CD14-positive monocyte (primary cell): ENCODE measurements around the gene LDLRAD4. TPM values are rescaled to one million over a fixed set of nuclear protein-coding genes. Genes with fewer than 3 reads are reported as not detected.

Experiments
- DNase-seq, 3 donors: peaks; one replicate each; pipeline ENCODE4 v3.0.0-alpha.2; 2011 to 2022
- H2AFZ ChIP-seq: 2 replicates; pipeline ENCODE4 v1.6.0; 2012; ENCODE audit warnings: mild to moderate bottlenecking, low read depth, low read length, inconsistent platforms; ENCODE audit not compliant: insufficient read depth, poor library complexity, severe bottlenecking
- H3K27ac ChIP-seq, 2 donors: 1 replicate in 1 of 2; 2 replicates in 1 of 2; pipeline ENCODE4 v1.5.1; 2012 to 2013; ENCODE audit warnings: low read length in 2 of 2, control low read depth in 1 of 2, inconsistent platforms in 1 of 2, low read depth in 1 of 2, mild to moderate bottlenecking in 1 of 2
- H3K27me3 ChIP-seq, 2 donors: one replicate each; pipeline versions ENCODE4 v1.6.0 to v1.6.1; 2011 to 2013; ENCODE audit warnings: low read length in 2 of 2; ENCODE audit not compliant: control insufficient read depth in 2 of 2, insufficient read depth in 2 of 2
- H3K36me3 ChIP-seq, 2 donors: replicated peaks in 1 of 2; 1 replicate in 1 of 2; 2 replicates in 1 of 2; pipeline versions ENCODE4 v1.5.1 to v1.6.1; 2012 to 2013; ENCODE audit warnings: low read length in 2 of 2, control low read depth in 1 of 2, inconsistent platforms in 1 of 2, mild to moderate bottlenecking in 1 of 2; ENCODE audit not compliant: insufficient read depth in 2 of 2, control insufficient read depth in 1 of 2
- H3K4me1 ChIP-seq, 2 donors: 1 replicate in 1 of 2; 2 replicates in 1 of 2; pipeline versions ENCODE4 v1.5.1 to v1.6.1; 2012 to 2013; ENCODE audit warnings: low read length in 2 of 2, control low read depth in 1 of 2, inconsistent platforms in 1 of 2, mild to moderate bottlenecking in 1 of 2, moderate library complexity in 1 of 2; ENCODE audit not compliant: insufficient read depth in 2 of 2, control insufficient read depth in 1 of 2
- H3K4me2 ChIP-seq: replicated peaks from 2 replicates; pipeline ENCODE3; 2012; ENCODE audit warnings: low read length, moderate library complexity, mild to moderate bottlenecking; ENCODE audit not compliant: poor library complexity, severe bottlenecking; ENCODE audit errors: extremely low read depth
- H3K4me3 ChIP-seq, 3 experiments: fragments of 200-600 bp in 1 of 3; sonication (generic) in 1 of 3; replicated peaks in 1 of 3; 1 replicate in 2 of 3; 2 replicates in 1 of 3; pipeline ENCODE4 v1.5.1; 2011 to 2013; ENCODE audit warnings: low read length in 3 of 3, mild to moderate bottlenecking in 3 of 3, control low read depth in 2 of 3, low read depth in 2 of 3, inconsistent platforms in 1 of 3, moderate library complexity in 1 of 3
- H3K79me2 ChIP-seq: 2 replicates; pipeline ENCODE4 v1.6.0; 2012; ENCODE audit warnings: mild to moderate bottlenecking, control low read depth, inconsistent platforms, low read length, moderate library complexity; ENCODE audit not compliant: insufficient read depth
- H3K9ac ChIP-seq: 2 replicates; pipeline ENCODE4 v1.6.0; 2017; ENCODE audit warnings: low read length, mild to moderate bottlenecking; ENCODE audit not compliant: insufficient read depth, poor library complexity, severe bottlenecking
- H3K9me3 ChIP-seq, 2 donors: replicated peaks in 1 of 2; 1 replicate in 1 of 2; 2 replicates in 1 of 2; pipeline versions ENCODE4 v1.5.1 to v1.6.1; 2012 to 2013; ENCODE audit warnings: low read length in 2 of 2, control low read depth in 1 of 2; ENCODE audit not compliant: control insufficient read depth in 1 of 2, insufficient read depth in 1 of 2
- H4K20me1 ChIP-seq: 2 replicates; pipeline ENCODE4 v1.6.0; 2012; ENCODE audit warnings: mild to moderate bottlenecking, low read length, control low read depth, moderate library complexity; ENCODE audit not compliant: insufficient read depth
- H3K27ac Mint-ChIP-seq, 7 donors: one replicate each; pipeline ENCODE4 v1.8.0; 2020; ENCODE audit warnings: mild to moderate bottlenecking in 7 of 7, mixed read lengths in 7 of 7, moderate library complexity in 6 of 7, inconsistent platforms in 2 of 7
- H3K27me3 Mint-ChIP-seq, 3 donors: one replicate each; pipeline ENCODE4 v1.8.0; 2021 to 2022; ENCODE audit warnings: low read depth in 3 of 3, mild to moderate bottlenecking in 3 of 3, mixed read lengths in 3 of 3, moderate library complexity in 3 of 3, inconsistent platforms in 1 of 3
- H3K36me3 Mint-ChIP-seq, 2 donors: one replicate each; pipeline ENCODE4 v1.8.0; 2020; ENCODE audit warnings: mixed read lengths in 2 of 2, inconsistent platforms in 1 of 2, mild to moderate bottlenecking in 1 of 2
- H3K4me1 Mint-ChIP-seq: one replicate; pipeline ENCODE4 v1.8.0; 2020; ENCODE audit warnings: mild to moderate bottlenecking, mixed read lengths
- H3K4me3 Mint-ChIP-seq, 2 donors: one replicate each; pipeline ENCODE4 v1.8.0; 2020; ENCODE audit warnings: mild to moderate bottlenecking in 2 of 2, mixed read lengths in 2 of 2, moderate library complexity in 1 of 2
- H3K9me3 Mint-ChIP-seq, 7 donors: one replicate each; pipeline ENCODE4 v1.8.0; 2020 to 2022; ENCODE audit warnings: mixed read lengths in 7 of 7, mild to moderate bottlenecking in 6 of 7, moderate library complexity in 6 of 7, inconsistent platforms in 2 of 7
- WGBS: methylation state at CpG from one replicate; pipeline ENCODE4 v1.1.5; 2013; ENCODE audit warnings: missing lambda C conversion rate; ENCODE audit not compliant: insufficient coverage; 5-methylcytosine and 5-hydroxymethylcytosine counted together
- intact Hi-C, 2 donors: fragments of 100-400 bp; cut with micrococcal nuclease; formaldehyde crosslinking; loops; one replicate each; pipeline versions ENCODE4 v1.15.0 to v1.15.1; 2023
- polyA plus RNA-seq, 3 donors: library from polyadenylated mRNA; depleted of rRNA in 1 of 3; unstranded in 2 of 3; stranded (reverse) in 1 of 3; fragments of 300-500 nt in 2 of 3; fragments of >200 nt in 1 of 3; fragmentation: Illumina TruSeq in 2 of 3; gene quantifications; 1 replicate in 2 of 3; 2 replicates in 1 of 3; pipeline ENCODE4 v1.2.3, GENCODE V29; 2012 to 2021
- TF ChIP-seq, protein P1 (sequence below): fragments of 200-600 bp; IDR thresholded peaks from one replicate; pipeline ENCODE4 v1.8.0; 2022; ENCODE audit warnings: antibody characterized with exemption, mild to moderate bottlenecking

LDLRAD4 gene
- polyA plus RNA-seq, 3 donors: 13.5 to 15.4 (median 13.8) TPM

DNA sequence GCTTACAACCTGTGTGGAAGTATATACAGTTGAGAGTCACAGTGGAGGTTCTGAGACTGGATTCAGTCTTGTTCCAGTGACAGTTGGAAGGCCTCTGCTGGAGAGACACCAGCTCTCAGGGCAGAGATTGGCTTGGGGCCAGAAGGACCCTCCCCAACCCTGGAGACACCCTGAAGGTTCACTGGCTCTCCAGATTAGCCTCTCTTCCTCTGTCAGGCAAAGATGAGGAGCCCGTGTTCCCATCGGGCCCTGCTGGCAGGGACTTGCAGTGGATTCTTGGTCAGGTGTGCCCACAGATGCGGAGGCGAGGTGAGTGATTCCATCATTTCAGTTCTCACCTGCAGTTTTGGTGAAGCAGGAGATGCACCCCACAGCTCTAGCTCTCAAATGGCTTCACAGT, 429.2 kb downstream of the LDLRAD4 start:
- Histone ChIP-seq H3K9ac (no peak overlapping the region), H4K20me1 (no peaks in the 10 kb centered on the region), H3K4me1 (no peaks in the 10 kb centered on the region), H3K36me3 (peaks cover 8 to 22% of the 10 kb centered on the region in 2 donors), H2AFZ (no peak overlapping the region), H3K79me2 (no peaks in the 10 kb centered on the region), H3K27ac (no peak overlapping the region), H3K4me2 (no peak overlapping the region), H3K4me3 (no peak overlapping the region), H3K9me3 (no peaks in the 10 kb centered on the region), H3K27me3 (no peaks in the 10 kb centered on the region)
- peaks cover 2 to 6% (median 3%) of the 10 kb centered on the region in 3 donors for H3K27me3 Mint-ChIP-seq
- intact Hi-C loops: no loop called here
- H3K9me3 Mint-ChIP-seq: peaks cover 0 to 4% (median 0%) of the 10 kb centered on the region in 7 donors
- peaks cover 19 to 29% of the 10 kb centered on the region in 2 donors for H3K36me3 Mint-ChIP-seq
- 100% methylated on average over 1 of the region's 4 CpGs for WGBS
- H3K4me3 Mint-ChIP-seq: no peak overlapping the region
- no peak overlapping the region for H3K27ac Mint-ChIP-seq
- TF ChIP-seq, protein P1, sequence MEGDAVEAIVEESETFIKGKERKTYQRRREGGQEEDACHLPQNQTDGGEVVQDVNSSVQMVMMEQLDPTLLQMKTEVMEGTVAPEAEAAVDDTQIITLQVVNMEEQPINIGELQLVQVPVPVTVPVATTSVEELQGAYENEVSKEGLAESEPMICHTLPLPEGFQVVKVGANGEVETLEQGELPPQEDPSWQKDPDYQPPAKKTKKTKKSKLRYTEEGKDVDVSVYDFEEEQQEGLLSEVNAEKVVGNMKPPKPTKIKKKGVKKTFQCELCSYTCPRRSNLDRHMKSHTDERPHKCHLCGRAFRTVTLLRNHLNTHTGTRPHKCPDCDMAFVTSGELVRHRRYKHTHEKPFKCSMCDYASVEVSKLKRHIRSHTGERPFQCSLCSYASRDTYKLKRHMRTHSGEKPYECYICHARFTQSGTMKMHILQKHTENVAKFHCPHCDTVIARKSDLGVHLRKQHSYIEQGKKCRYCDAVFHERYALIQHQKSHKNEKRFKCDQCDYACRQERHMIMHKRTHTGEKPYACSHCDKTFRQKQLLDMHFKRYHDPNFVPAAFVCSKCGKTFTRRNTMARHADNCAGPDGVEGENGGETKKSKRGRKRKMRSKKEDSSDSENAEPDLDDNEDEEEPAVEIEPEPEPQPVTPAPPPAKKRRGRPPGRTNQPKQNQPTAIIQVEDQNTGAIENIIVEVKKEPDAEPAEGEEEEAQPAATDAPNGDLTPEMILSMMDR: no peak
- DNase-seq: no peak
- no peaks in the 10 kb centered on the region for H3K4me1 Mint-ChIP-seq

DNA sequence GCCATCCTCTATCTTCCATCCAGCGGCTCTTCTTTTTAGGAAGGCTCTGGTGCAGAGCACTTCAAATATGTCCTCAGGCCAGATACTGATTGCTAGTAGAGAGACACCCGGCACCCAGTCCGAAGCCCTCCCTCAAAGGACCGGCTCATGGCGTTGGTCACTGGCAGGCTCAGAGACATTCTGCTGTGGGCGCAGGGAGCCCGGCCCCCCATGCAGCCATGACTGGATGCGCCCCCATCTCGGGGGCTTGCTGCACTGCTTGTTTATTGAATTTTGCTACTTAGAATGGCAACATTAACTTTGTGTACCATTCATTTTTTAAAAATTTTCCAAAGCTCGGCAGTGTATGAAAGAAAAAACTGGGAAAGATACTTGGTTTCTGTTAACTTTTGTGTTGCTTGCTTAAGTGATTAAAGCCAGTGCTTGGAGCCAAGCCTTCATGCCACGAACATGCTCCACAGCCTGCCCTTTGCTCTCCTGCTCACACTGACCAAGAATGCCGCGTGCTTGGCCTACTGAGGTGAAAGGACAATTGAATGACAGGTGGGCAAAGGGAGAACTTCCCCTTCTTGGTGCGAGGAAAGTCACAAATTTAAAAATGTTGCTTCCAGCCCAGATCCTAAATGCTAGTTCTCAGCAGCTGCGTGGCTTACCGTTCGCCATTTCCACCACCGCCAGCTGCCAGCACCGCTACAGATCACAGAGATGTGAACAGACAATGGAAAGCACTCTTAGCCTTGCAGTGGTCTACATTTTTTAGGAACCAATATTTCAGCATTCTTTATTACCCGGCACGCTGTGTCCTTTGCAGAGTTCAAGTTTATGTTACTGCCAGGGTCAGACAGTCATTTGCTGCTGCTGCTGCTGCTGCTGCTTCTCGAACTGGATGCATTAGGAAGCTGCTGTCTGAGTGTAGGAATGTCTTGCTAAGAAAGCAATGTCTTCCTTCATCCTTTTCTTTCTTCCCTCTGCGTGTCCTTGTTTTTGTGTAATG, 431.1 kb downstream of the LDLRAD4 start:
- peaks cover 8 to 20% of the 10 kb centered on the region in 2 donors for H3K36me3 ChIP-seq
- no peaks in the 10 kb centered on the region for H4K20me1 ChIP-seq
- no peak overlapping the region for H3K4me2 ChIP-seq
- no peak overlapping the region for H3K4me3 ChIP-seq
- H3K9me3 Mint-ChIP-seq: peaks cover 0 to 2% (median 0%) of the 10 kb centered on the region in 7 donors
- H3K79me2 ChIP-seq: no peaks in the 10 kb centered on the region
- H3K4me1 Mint-ChIP-seq: no peaks in the 10 kb centered on the region
- no peak overlapping the region for H2AFZ ChIP-seq
- DNase-seq: no peak
- H3K4me3 Mint-ChIP-seq: no peak overlapping the region
- 92% methylated on average over 12 of the region's 23 CpGs for WGBS
- no peak overlapping the region for H3K9ac ChIP-seq
- TF ChIP-seq, protein P1: no peak
- no peak overlapping the region for H3K27ac ChIP-seq
- no peak overlapping the region for H3K27ac Mint-ChIP-seq
- no peaks in the 10 kb centered on the region for H3K4me1 ChIP-seq
- intact Hi-C loops: no loop called here
- no peaks in the 10 kb centered on the region for H3K9me3 ChIP-seq
- H3K27me3 ChIP-seq: no peaks in the 10 kb centered on the region
- H3K36me3 Mint-ChIP-seq: peaks cover 19 to 24% of the 10 kb centered on the region in 2 donors
- peaks cover 0 to 3% (median 2%) of the 10 kb centered on the region in 3 donors for H3K27me3 Mint-ChIP-seq
